ENCODE measurements around the gene MLST8. TPM values are rescaled to one million over a fixed set of nuclear protein-coding genes. Genes with fewer than 3 reads are reported as not detected.

The MLST8 gene
- total and polyA plus RNA-seq, 9 donors = 7.4 to 56.2 (median 28.4) TPM

- H3K36me3 ChIP-seq = no peaks in the 10 kb centered on the region
- intact Hi-C loops (cut with DNase I) = no loop called here
- WGBS, 3 donors = 86 to 89% (median 88%) methylated on average over 19 to 46 of the region's 46 CpGs
- DNase-seq = no peak
- no peak overlapping the region for H3K27ac ChIP-seq
- no peaks in the 10 kb centered on the region for H3K9me3 ChIP-seq
- no peaks in the 10 kb centered on the region for H3K27me3 ChIP-seq
- no peaks in the 10 kb centered on the region for H3K4me1 ChIP-seq (ENCODE audit: insufficient read depth)
- TF ChIP-seq POLR2A (IDR thresholded peaks at IDR 0.05) = no peak
- TF ChIP-seq CTCF (IDR thresholded peaks at IDR 0.05) = no peak
- no peak for TF ChIP-seq EP300 (IDR thresholded peaks at IDR 0.05)
- H3K4me3 ChIP-seq = no peak overlapping the region
These were observed 24.0 kb upstream of the MLST8 start for GRCh38 chr16:2180962-2181923.

DNA sequence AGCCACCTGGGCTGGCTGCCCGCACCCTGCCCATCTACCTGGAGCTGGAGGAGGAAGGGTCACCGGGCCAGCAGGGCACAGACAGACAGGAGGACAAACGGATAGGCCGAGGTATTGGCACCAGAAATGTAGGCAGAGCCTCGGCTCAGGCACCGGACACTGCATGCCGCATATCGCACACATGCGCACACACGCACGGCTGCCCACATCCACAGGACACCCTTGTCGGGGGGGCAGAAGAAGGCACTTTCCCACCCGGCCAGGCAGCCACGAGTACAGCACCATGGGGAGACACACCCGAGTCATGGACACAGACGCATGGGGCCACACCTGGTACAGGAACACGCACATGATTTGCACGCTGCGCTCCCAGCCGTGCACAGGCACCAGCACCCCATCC lies 23.3 kb upstream of the MLST8 start:
- DNase-seq = no peak
- Histone ChIP-seq H3K27ac (no peak overlapping the region), H3K9me3 (no peaks in the 10 kb centered on the region), H3K4me3 (no peak overlapping the region), H3K4me1 (ENCODE audit: insufficient read depth) (no peaks in the 10 kb centered on the region), H3K36me3 (no peaks in the 10 kb centered on the region), H3K27me3 (no peaks in the 10 kb centered on the region)
- intact Hi-C loops (cut with DNase I) = no loop called here
- 87 to 93% (median 89%) methylated on average over 20 of the region's 20 CpGs for WGBS, 3 donors
- no peak for TF ChIP-seq POLR2A (IDR thresholded peaks at IDR 0.05)
- TF ChIP-seq CTCF (IDR thresholded peaks at IDR 0.05) = no peak
- no peak for TF ChIP-seq EP300 (IDR thresholded peaks at IDR 0.05)

DNA sequence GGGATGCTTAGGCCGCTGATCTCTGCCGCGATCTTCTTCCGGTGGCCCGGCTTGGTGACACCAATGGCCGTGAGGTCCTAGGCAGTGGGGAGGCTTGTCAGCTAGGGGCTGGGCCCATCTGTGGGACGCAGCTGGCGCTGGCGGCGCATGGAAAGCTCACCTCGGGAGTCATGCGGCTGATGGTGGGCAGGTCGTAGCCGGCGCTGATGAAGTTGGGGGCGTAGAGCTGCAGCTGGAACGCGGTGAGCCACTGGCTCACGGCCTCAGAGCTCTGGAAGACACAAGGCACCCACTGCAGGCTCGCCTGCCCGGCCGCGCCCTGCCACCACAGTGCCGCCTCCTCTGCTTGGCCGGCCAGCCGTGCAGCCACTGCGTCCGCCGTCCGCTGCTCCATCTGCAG lies 21.6 kb upstream of the MLST8 start:
- Histone ChIP-seq H3K4me1 (ENCODE audit: insufficient read depth) (no peaks in the 10 kb centered on the region), H3K27me3 (no peaks in the 10 kb centered on the region), H3K4me3 (no peak overlapping the region), H3K36me3 (no peaks in the 10 kb centered on the region), H3K9me3 (no peaks in the 10 kb centered on the region), H3K27ac (no peak overlapping the region)
- no peak for DNase-seq
- intact Hi-C loops (cut with DNase I) = no loop called here
- 91 to 93% (median 92%) methylated on average over 27 to 30 of the region's 30 CpGs for WGBS, 3 donors
- TF ChIP-seq POLR2A (IDR thresholded peaks at IDR 0.05) (no peak), EP300 (IDR thresholded peaks at IDR 0.05) (no peak), CTCF (IDR thresholded peaks at IDR 0.05) (no peak)

- Histone ChIP-seq H3K9me3 (no peaks in the 10 kb centered on the region), H3K36me3 (no peaks in the 10 kb centered on the region), H3K4me1 (ENCODE audit: insufficient read depth) (no peaks in the 10 kb centered on the region), H3K4me3 (no peak overlapping the region), H3K27ac (no peak overlapping the region), H3K27me3 (no peaks in the 10 kb centered on the region)
- WGBS, 3 donors = 83 to 88% (median 85%) methylated on average over 19 of the region's 19 CpGs
- intact Hi-C loops (cut with DNase I) = no loop called here
- DNase-seq = no peak
- TF ChIP-seq EP300 (IDR thresholded peaks at IDR 0.05) (no peak), CTCF (IDR thresholded peaks at IDR 0.05) (no peak), POLR2A (IDR thresholded peaks at IDR 0.05) (no peak)
These were observed 20.9 kb upstream of the MLST8 start for GRCh38 chr16:2184346-2184745.

Data from ovary (tissue), 9 donors.